DND-41 (cell line): ENCODE results near the gene C9orf40.

Experiments
- ATAC-seq: fragments of 200-7000 bp; cut with Tn5 transposase; 3 replicates; pipeline ENCODE4 v1.9.1; 2021; ENCODE audit warnings: low read depth; ENCODE audit not compliant: insufficient read depth
- DNase-seq: peaks from one replicate; pipeline ENCODE4 v3.0.0-alpha.2; 2020
- H2AFZ ChIP-seq: 2 replicates; pipeline ENCODE4 v1.6.0; 2012; ENCODE audit warnings: low read depth, low read length
- H3K27ac ChIP-seq: 2 replicates; pipeline ENCODE4 v1.5.1; 2012; ENCODE audit warnings: low read length, inconsistent platforms
- H3K27me3 ChIP-seq: fragments of 200-600 bp; sonication (generic); 2 replicates; pipeline ENCODE4 v1.6.0; 2012; ENCODE audit warnings: low read length, mild to moderate bottlenecking, inconsistent platforms; ENCODE audit not compliant: insufficient read depth, poor library complexity
- H3K36me3 ChIP-seq: 2 replicates; pipeline ENCODE4 v1.5.1; 2012; ENCODE audit warnings: low read length, inconsistent platforms; ENCODE audit not compliant: insufficient read depth
- H3K4me1 ChIP-seq: 2 replicates; pipeline ENCODE4 v1.5.1; 2012; ENCODE audit warnings: mild to moderate bottlenecking, low read length; ENCODE audit not compliant: insufficient read depth
- H3K4me2 ChIP-seq: 2 replicates; pipeline ENCODE4 v1.6.0; 2012; ENCODE audit warnings: mild to moderate bottlenecking, moderate library complexity, low read length, inconsistent platforms; ENCODE audit not compliant: insufficient read depth
- H3K4me3 ChIP-seq, 2 experiments: fragments of 200-600 bp in 1 of 2; shearing (Covaris generic) in 1 of 2; 2 replicates each; pipeline ENCODE4 v1.5.1; 2012 to 2016; ENCODE audit warnings: inconsistent platforms in 2 of 2, low read length in 2 of 2, mild to moderate bottlenecking in 2 of 2, low read depth in 1 of 2, moderate library complexity in 1 of 2
- H3K79me2 ChIP-seq: 2 replicates; pipeline ENCODE4 v1.6.0; 2012; ENCODE audit warnings: low read length, inconsistent platforms; ENCODE audit not compliant: insufficient read depth
- H3K9ac ChIP-seq: 2 replicates; pipeline ENCODE4 v1.6.0; 2012; ENCODE audit warnings: low read depth, mild to moderate bottlenecking, inconsistent platforms, low read length, moderate library complexity
- H3K9me3 ChIP-seq: 2 replicates; pipeline ENCODE4 v1.5.1; 2012; ENCODE audit warnings: low read length, moderate library complexity, mild to moderate bottlenecking, inconsistent platforms; ENCODE audit not compliant: insufficient read depth, severe bottlenecking
- H4K20me1 ChIP-seq: 2 replicates; pipeline ENCODE4 v1.6.0; 2012; ENCODE audit warnings: low read length; ENCODE audit not compliant: insufficient read depth
- CTCF ChIP-seq: IDR thresholded peaks from 2 replicates; pipeline ENCODE4 v1.5.1; 2012; ENCODE audit warnings: borderline replicate concordance, low read length, moderate library complexity, mild to moderate bottlenecking; ENCODE audit not compliant: poor library complexity, severe bottlenecking; ENCODE audit errors: extremely low read depth
- EZH2 ChIP-seq: IDR thresholded peaks from 3 replicates; pipeline ENCODE4 v1.6.1; 2012; ENCODE audit warnings: borderline replicate concordance, low read depth, mild to moderate bottlenecking, moderate library complexity, low read length, inconsistent platforms; ENCODE audit not compliant: severe bottlenecking

Gene C9orf40

GRCh38 chr9:74985041-74985440 lies 32.3 kb upstream of the C9orf40 start:
- H3K4me1 ChIP-seq = no peaks in the 10 kb centered on the region
- H3K79me2 ChIP-seq = no peaks in the 10 kb centered on the region
- H3K36me3 ChIP-seq = peaks cover 62% of the 10 kb centered on the region
- no peak overlapping the region for H3K27ac ChIP-seq
- no peak for ATAC-seq
- no peak overlapping the region for H3K4me2 ChIP-seq
- no peaks in the 10 kb centered on the region for H3K9me3 ChIP-seq
- TF ChIP-seq EZH2 (no peak), CTCF (no peak)
- no peak for DNase-seq
- no peaks in the 10 kb centered on the region for H4K20me1 ChIP-seq
- no peak overlapping the region for H3K9ac ChIP-seq
- no peak overlapping the region for H2AFZ ChIP-seq
- no peak overlapping the region for H3K4me3 ChIP-seq
- H3K27me3 ChIP-seq = no peaks in the 10 kb centered on the region

- peaks cover 62% of the 10 kb centered on the region for H3K36me3 ChIP-seq
- no peaks in the 10 kb centered on the region for H3K4me1 ChIP-seq
- DNase-seq = no peak
- no peaks in the 10 kb centered on the region for H3K9me3 ChIP-seq
- no peaks in the 10 kb centered on the region for H3K79me2 ChIP-seq
- no peak overlapping the region for H3K4me2 ChIP-seq
- H3K4me3 ChIP-seq = no peak overlapping the region
- H3K9ac ChIP-seq = no peak overlapping the region
- no peak overlapping the region for H2AFZ ChIP-seq
- H3K27me3 ChIP-seq = no peaks in the 10 kb centered on the region
- TF ChIP-seq EZH2 (no peak), CTCF (no peak)
- H3K27ac ChIP-seq = no peak overlapping the region
- H4K20me1 ChIP-seq = no peaks in the 10 kb centered on the region
- ATAC-seq = no peak
Observed at GRCh38 chr9:74983709-74984108, 31.0 kb upstream of the C9orf40 start.

- peaks cover 37% of the 10 kb centered on the region; the same call in 1 of the 2 replicates for H3K36me3 ChIP-seq
- no peaks in the 10 kb centered on the region for H3K9me3 ChIP-seq
- no peak overlapping the region for H3K27ac ChIP-seq
- H3K4me1 ChIP-seq = 0 out of 2 replicates have a peak, but pooled peaks cover under 1% of the 10 kb centered on the region
- no peaks in the 10 kb centered on the region for H3K79me2 ChIP-seq
- DNase-seq (no peak), ATAC-seq (no peak)
- H3K27me3 ChIP-seq = no peaks in the 10 kb centered on the region
- no peaks in the 10 kb centered on the region for H4K20me1 ChIP-seq
- no peak overlapping the region for H3K9ac ChIP-seq
- TF ChIP-seq CTCF (no peak), EZH2 (no peak)
- no peak overlapping the region for H3K4me2 ChIP-seq
- H2AFZ ChIP-seq = no peak overlapping the region
- no peak overlapping the region for H3K4me3 ChIP-seq
Observed at GRCh38 chr9:74979844-74980243, 27.1 kb upstream of the C9orf40 start.

GRCh38 chr9:74977287-74977686 lies 24.6 kb upstream of the C9orf40 start:
- Histone ChIP-seq H3K4me1 (peaks cover 12% of the 10 kb centered on the region), H3K36me3 (peaks cover 19% of the 10 kb centered on the region; the same call in 1 of the 2 replicates), H3K4me2 (no peak overlapping the region), H3K27me3 (no peaks in the 10 kb centered on the region), H2AFZ (no peak overlapping the region), H3K4me3 (no peak overlapping the region), H3K9ac (no peak overlapping the region), H3K9me3 (no peaks in the 10 kb centered on the region), H4K20me1 (no peaks in the 10 kb centered on the region), H3K79me2 (no peaks in the 10 kb centered on the region), H3K27ac (no peak overlapping the region)
- DNase-seq (no peak), ATAC-seq (no peak)
- no peak for TF ChIP-seq EZH2
- no peak for TF ChIP-seq CTCF
